Left lung (tissue), 10 donors: ENCODE measurements around the gene P2RY2. TPM values are rescaled to one million over a fixed set of nuclear protein-coding genes. Genes with fewer than 3 reads are reported as not detected.

Source experiments
- ATAC-seq: fragments of 200-7000 bp; cut with Tn5 transposase; one replicate; pipeline ENCODE4 v1.9.1; 2020; ENCODE audit warnings: moderate library complexity
- DNase-seq, 4 donors: peaks; one replicate each; pipeline ENCODE4 v3.0.0-alpha.2; 2013 to 2020
- H3K27ac ChIP-seq, 2 donors: fragments of 200-600 bp; sonication (generic) in 1 of 2; one replicate each; pipeline versions ENCODE4 v1.5.0 to v1.8.0; 2020 to 2021
- H3K27me3 ChIP-seq, 2 donors: fragments of 200-600 bp; sonication (generic) in 1 of 2; one replicate each; pipeline versions ENCODE4 v1.5.0 to v1.8.0; 2020 to 2021
- H3K36me3 ChIP-seq, 2 donors: fragments of 200-600 bp; sonication (generic) in 1 of 2; one replicate each; pipeline versions ENCODE4 v1.5.0 to v1.8.0; 2020 to 2021
- H3K4me1 ChIP-seq, 2 donors: fragments of 200-600 bp; one replicate each; pipeline ENCODE4 v1.8.0; 2021
- H3K4me3 ChIP-seq, 2 donors: fragments of 200-600 bp; sonication (generic) in 1 of 2; one replicate each; pipeline versions ENCODE4 v1.5.0 to v1.8.0; 2020 to 2021; ENCODE audit warnings: mild to moderate bottlenecking in 1 of 2
- H3K9me3 ChIP-seq, 2 donors: fragments of 200-600 bp; sonication (generic) in 1 of 2; one replicate each; pipeline versions ENCODE4 v1.5.0 to v1.8.0; 2020 to 2021
- CTCF ChIP-seq, 2 donors: fragments of 200-600 bp; sonication (generic) in 1 of 2; IDR thresholded peaks; one replicate each; pipeline versions ENCODE4 v1.5.0 to v1.8.0; 2021; ENCODE audit warnings: antibody characterized with exemption in 2 of 2
- intact Hi-C, 2 donors: fragments of 100-400 bp; cut with DNase I; formaldehyde crosslinking; loops; one replicate each; pipeline versions ENCODE4 v1.11.2 to v1.14.2; 2022
- polyA plus RNA-seq, 6 donors: library from polyadenylated mRNA; unstranded; fragments of 120-200 nt; gene quantifications; one replicate each; pipeline ENCODE4 v1.2.1, GENCODE V29; 2013; ENCODE audit not compliant: insufficient read length in 6 of 6
- total RNA-seq, 2 donors: library from RNA; stranded (reverse); fragmentation: NEBNext Ultra II Directional; extraction: Animal tissue kit (Norgen Biotek cat#: 25700); gene quantifications; one replicate each; pipeline ENCODE4 v1.2.1, GENCODE V29; 2021
- donor health status: DM: no; HTN: yes; CAD: no.
- donor health status: DM: no; HTN: no; CAD: no.

Gene P2RY2
- total and polyA plus RNA-seq, 8 donors: 0.83 to 10.3 (median 1.3) TPM

DNA sequence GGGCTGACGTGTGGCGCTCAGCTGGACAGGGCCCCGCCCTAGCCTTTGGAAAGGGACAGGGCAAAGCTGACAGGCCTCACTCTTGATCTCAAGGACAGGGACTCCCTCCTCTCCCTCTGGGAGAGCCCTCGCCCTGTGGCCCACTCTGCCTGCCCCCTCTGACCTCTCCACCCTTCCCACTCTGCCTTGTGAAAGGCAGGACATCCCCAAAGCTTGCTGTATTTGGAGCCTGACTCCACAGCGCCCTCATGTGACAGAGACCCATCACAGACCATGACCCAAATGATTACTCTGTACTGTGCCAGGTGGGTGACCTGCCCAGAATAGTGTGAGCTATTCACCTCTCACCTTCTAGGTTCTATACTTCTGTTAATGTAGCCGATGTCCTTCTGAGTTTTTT lies 18.8 kb downstream of the P2RY2 start:
- peak; percentile 74 for ATAC-seq
- Histone ChIP-seq H3K4me1 (peaks cover 0 to 23% of the 10 kb centered on the region in 2 donors), H3K36me3 (peaks cover 0 to 13% of the 10 kb centered on the region in 2 donors), H3K4me3 (no peak overlapping the region), H3K27me3 (no peaks in the 10 kb centered on the region), H3K9me3 (no peaks in the 10 kb centered on the region), H3K27ac (peak overlapping the region in 1 of 2 donors; percentile 16)
- intact Hi-C loops: loop anchor here in 1 of 2 donors (5.0 kb wide), 1 partner anchor 50 kb away; no protein-coding TSS in a partner anchor
- DNase-seq: peak in 1 of 4 donors; percentile 56
- TF ChIP-seq CTCF (IDR thresholded peaks at IDR 0.05): peak; percentile 51 to 67

- H3K9me3 ChIP-seq: no peaks in the 10 kb centered on the region
- peak in 1 of 4 donors; percentile 25 for DNase-seq
- no peak for TF ChIP-seq CTCF (IDR thresholded peaks at IDR 0.05)
- H3K27me3 ChIP-seq: no peaks in the 10 kb centered on the region
- H3K27ac ChIP-seq: no peak overlapping the region
- intact Hi-C loops: loop anchor here in 1 of 2 donors (5.0 kb wide), 1 partner anchor 50 kb away; no protein-coding TSS in a partner anchor
- peaks cover 0 to 13% of the 10 kb centered on the region in 2 donors for H3K36me3 ChIP-seq
- peaks cover 0 to 27% of the 10 kb centered on the region in 2 donors for H3K4me1 ChIP-seq
- H3K4me3 ChIP-seq: no peak overlapping the region
- no peak for ATAC-seq
Measured at GRCh38 chr11:73237471-73238290, 19.6 kb downstream of the P2RY2 start.

DNA sequence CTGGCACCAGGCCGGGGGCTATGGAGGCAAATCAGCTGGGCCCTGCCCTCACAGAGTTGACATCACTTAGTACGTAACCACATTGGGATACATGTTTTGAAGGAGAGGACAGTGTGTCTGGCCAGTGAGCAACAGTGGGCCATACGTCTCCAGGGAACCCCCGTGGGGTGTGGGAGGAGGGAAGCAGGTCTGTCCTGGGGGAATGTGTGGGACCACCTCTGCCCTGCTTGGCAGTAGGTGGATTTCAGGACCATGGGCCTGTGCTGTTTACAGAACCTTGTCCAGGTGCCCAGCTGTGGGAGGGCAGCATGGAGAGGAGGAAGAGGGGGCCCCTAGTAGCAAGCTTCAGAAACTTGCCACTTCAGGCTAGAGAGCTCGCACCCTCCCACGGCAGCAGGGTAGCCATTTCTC lies 21.0 kb downstream of the P2RY2 start:
- no peak for ATAC-seq
- intact Hi-C loops: loop anchor here in 1 of 2 donors (5.0 kb wide), 1 partner anchor 52 kb away; no protein-coding TSS in a partner anchor
- no peak overlapping the region for H3K4me3 ChIP-seq
- peak in 1 of 4 donors; percentile 24 for DNase-seq
- H3K36me3 ChIP-seq: peaks cover 0 to 11% of the 10 kb centered on the region in 2 donors
- no peaks in the 10 kb centered on the region for H3K27me3 ChIP-seq
- TF ChIP-seq CTCF (IDR thresholded peaks at IDR 0.05): no peak
- H3K27ac ChIP-seq: no peak overlapping the region
- H3K4me1 ChIP-seq: peaks cover 0 to 27% of the 10 kb centered on the region in 2 donors
- H3K9me3 ChIP-seq: no peaks in the 10 kb centered on the region

DNA sequence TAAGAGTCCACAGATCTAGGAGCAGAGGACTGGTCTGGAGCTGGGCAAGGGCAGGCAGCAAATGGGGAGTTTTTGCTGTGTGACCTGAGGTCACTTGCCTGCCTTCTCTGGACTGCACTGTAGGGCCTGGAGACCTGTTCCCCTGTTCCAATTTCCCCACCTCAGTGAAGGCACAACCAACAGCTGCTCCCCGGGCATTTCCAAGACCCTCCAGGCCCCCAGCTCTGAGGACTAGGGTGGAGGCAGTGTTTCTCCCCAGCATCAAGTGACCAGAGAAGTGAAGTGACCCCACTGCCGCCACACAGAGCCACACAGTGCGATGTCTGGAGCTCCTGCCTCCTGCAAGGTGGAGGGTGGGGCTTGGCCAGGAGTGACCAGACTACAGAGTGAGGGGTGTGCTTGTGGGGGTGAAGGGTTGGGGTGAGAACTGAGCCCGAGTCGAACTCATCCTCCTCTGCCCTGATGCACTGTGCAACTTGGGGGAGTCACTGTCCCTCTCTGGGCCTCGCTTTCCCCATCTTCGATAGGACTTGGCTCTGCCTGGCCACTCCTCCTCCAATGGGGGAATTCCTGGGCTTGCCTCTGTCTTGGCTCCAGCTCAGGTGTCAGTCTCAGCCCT lies 21.6 kb downstream of the P2RY2 start:
- ATAC-seq (no peak), DNase-seq (peak in 1 of 4 donors; percentile 19)
- H3K27ac ChIP-seq: peak overlapping the region in 1 of 2 donors; percentile 21
- H3K36me3 ChIP-seq: peaks cover 0 to 5% of the 10 kb centered on the region in 2 donors
- H3K9me3 ChIP-seq: no peaks in the 10 kb centered on the region
- intact Hi-C loops: loop anchor here in 1 of 2 donors (5.0 kb wide), 1 partner anchor 52 kb away; no protein-coding TSS in a partner anchor
- no peaks in the 10 kb centered on the region for H3K27me3 ChIP-seq
- H3K4me3 ChIP-seq: no peak overlapping the region
- TF ChIP-seq CTCF (IDR thresholded peaks at IDR 0.05): no peak
- peaks cover 0 to 27% of the 10 kb centered on the region in 2 donors for H3K4me1 ChIP-seq
